ENCODE results near the gene SH2D1A.
"Not testable (repeated sequence)": the region's sequence is repeated elsewhere in the genome, so short reads cannot be mapped to it uniquely, and the experiment has no call there.

Gene SH2D1A

DNA sequence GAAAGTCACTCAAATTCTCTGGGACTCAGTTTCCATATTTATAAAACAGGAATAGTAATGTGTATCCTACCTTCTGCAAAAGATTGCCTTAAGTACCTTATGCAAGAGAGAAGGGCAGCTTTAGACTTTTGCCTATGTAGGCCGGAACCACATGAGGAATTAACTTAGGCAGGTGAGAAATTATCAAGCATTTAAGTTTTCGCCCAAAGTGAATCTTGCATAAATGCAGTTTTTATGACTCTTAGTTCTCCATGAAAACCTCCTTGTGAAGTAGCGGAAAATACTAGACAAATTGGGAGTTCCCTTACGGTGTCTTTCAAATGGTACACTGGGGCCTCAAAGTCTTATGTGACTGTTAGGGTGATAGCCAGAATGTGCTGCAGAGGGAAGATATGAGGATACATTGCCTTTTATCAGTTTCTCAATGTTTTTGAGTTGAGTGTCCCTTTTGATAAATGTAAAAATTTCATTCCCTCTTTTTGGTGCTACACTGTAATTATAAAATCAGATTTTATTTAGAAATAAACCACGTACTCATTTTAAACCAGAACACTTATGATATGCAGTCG, 2.6 kb downstream of the SH2D1A start:
- no peak for DNase-seq (ENCODE audit: low read depth in 4 of 4, low spot score in 1 of 4)

DNA sequence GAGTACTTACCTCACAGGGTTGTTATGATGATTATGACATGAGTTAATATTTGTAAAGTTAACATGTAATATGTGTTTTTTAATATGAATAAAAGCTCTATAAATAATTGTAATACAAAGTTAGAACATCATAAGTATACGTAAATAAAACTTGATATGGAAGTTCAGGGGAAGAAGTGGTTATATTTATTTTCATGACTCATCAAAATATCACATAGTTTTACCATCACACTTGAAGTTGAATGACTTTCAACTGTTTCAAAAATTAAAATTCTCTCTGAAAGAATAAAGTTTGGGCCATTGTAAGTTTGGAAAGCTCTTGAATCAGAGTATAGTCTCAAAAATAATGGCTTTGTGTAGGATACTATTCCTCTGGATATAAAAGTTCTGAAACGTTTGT, 8.3 kb downstream of the SH2D1A start:
- DNase-seq (ENCODE audit: low read depth in 4 of 4, low spot score in 1 of 4), result no peak

DNA sequence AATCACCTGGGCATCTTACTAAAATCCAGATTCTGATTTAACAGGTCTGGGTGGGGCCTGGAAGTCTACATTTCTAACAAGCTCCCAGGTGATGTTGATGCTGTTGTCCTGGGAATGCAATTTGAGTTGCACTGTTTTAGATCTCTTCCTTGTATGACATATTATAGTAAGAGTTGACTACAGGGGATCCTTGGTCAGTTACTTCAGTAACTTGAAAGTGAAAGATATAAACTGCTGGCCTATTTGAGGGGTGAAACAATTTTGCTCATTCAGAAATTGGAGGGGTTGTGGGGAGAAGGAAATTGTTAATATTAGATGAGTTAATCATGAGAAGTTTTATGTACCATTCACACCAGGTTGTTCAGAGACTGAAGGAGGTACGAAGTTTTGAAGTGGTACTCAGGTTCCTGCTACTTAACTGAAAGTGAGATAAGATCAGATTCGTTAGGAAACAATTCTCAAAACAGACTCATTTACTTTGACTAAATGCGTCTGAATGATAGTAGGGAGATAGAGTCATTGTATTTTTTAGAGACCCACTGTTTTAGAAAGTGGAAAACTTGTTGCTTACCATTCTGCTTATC, 12.5 kb downstream of the SH2D1A start:
- DNase-seq (ENCODE audit: low read depth in 4 of 4, low spot score in 1 of 4), result no peak

DNA sequence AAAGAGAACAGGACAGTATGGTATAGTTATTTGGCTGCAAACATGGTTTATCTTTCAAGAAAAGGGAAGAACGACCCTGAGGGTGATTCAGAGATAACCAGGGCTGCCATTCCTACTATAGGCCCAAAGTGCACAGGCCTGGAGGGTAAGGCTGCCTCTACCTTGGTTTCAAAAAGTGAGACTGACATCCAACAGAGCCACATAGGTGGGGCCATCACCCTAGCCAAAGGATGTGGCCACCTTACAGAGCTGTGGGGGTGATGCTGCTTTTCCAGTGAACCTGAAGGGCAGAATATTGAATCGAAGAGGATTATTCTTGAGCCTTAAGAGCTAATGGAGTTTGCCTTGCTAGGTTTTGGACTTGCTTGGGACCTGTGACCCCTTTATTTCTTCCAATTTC, 15.7 kb downstream of the SH2D1A start:
- DNase-seq (ENCODE audit: low read depth in 4 of 4, low spot score in 1 of 4), result no peak

DNA sequence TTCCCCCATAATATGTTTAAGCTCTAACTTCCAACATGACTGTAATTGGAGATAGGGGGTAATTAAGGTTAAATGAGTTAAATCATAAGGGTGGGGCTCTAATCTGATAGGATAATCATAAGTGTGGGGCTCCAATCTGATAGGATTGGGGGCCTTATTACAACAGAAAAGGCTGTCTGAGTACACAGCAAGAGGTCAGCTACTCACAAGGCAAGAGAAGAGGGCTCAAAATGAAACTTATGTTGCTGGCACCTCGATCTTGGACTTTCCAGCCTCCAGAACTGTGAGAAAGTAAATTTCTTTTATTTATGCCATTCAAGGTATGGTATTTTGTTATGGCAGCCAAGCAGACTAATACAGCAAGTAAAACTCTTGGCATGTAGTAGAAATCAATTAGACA, 16.4 kb downstream of the SH2D1A start:
- DNase-seq (ENCODE audit: low read depth in 4 of 4, low spot score in 1 of 4), result no peak

DNA sequence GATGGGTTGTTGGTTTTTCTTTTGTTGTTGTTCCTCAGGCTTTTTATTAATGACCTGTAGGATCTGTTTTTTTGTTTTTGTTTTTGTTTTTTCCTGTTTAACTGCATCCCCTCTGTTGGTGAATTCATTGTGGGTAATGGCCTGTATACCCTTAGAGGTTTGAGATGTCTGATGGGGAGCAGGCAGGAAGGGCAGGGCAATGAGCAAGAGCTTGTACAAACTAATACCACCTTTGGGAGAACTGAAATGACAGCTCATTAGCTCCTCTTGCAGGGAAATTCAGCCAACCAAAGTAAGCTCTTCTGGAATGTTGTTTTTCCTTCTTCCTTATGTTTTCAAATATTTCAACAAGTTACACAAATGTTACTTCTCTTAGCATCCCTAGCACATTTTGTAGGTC, 23.4 kb downstream of the SH2D1A start:
- DNase-seq (ENCODE audit: low read depth in 4 of 4, low spot score in 1 of 4), result no peak

DNA sequence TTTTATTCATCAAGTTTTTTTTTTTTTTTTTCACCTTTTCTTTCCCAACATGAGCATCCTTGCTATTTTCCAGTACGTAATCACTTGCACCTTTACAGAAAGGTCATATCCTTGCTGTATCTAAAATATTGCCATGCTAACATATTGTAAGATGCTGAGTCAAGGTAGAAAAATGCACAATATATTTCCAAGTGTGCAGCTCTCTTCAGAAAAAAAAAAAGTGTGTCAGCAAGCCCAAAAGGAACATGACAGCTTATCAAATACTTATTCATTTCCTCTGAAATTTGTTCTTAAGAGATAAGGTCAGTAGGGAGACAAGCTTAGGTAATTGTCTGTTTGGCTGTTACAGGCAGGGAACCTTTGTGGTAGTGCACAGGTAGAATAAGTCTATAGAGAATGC, 27.0 kb downstream of the SH2D1A start:
- no peak for DNase-seq (ENCODE audit: low read depth in 4 of 4, low spot score in 1 of 4)

DNA sequence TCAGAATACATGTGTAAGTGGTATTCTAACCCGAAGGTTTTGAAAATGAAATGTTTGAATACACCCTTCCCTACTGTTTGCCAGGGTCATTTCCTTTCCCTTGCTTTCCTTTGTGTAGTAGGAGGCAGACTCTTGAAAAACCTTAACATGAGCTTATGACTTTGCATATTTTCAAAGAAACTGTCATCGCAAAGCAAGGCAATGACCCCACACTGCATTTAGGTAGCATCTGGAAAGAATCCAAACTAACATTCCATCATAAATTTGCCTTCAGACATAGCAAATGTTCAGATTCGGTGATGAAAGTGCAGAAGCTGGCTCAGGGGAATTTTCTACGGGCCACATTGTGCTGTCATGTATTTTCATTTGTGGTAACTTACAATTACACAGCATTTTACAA, 32.3 kb downstream of the SH2D1A start:
- no peak for DNase-seq (ENCODE audit: low read depth in 4 of 4, low spot score in 1 of 4)

DNA sequence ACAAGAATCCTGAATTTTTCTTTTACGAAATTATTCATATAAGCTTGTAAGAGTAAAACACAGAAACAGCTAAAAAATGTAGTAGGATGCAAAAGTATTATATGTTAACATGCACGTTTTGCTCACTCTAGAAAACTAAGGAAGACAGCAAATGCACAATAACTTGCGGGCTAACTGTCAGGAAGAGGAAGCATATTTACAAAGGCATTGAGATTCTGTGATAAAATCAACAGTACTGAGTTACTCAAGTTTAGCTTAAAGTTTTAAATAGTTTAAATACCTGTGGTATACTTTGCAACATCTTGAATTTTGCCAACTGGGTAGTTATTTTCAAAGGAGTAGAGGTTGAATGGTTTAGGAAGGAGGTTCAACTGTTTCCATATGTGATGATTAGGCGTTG, 37.0 kb downstream of the SH2D1A start:
- no peak for DNase-seq (ENCODE audit: low read depth in 4 of 4, low spot score in 1 of 4)

DNA sequence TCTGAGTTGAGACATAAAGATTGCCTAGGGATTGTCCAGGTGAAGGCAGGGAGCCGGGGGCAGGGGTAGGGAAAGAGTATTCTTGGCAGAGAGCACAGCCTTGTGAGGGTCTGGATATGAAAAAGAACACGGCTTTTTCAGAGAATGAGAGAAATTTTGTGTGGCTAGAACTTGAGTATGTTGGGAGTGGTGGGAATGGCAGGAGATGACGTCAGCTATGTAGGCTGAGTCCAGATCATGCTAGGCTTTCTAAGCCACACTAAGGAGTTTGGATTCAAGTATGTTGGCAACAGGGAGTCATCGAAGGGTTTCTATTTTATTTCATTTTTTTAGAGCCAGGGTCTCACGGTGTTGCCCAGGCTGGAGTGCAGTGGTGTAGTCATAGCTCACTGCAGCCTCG, 40.0 kb downstream of the SH2D1A start:
- DNase-seq (ENCODE audit: low read depth in 4 of 4, low spot score in 1 of 4), result no peak

DNA sequence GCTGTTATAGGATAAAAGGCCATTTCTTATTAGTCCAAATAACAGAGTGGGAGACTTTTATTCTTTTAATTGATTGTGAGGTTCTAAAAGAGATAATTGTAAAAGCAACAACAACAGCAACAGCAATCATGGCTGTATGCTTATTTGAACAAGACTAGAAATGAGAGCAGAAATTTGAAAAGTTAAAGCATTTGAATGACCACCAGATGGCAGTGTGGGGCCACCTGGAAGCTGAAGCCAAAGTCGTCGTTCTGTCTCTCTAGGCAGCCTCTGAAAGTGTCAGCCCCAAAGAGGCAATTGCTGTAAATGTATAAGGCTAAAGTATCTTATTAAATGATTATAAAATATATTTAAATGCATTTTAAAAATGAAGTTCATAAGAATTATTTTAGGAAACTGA, 42.2 kb downstream of the SH2D1A start:
- DNase-seq (ENCODE audit: low read depth in 4 of 4, low spot score in 1 of 4), result peak; percentile 24 to 54 (median 28)

DNA sequence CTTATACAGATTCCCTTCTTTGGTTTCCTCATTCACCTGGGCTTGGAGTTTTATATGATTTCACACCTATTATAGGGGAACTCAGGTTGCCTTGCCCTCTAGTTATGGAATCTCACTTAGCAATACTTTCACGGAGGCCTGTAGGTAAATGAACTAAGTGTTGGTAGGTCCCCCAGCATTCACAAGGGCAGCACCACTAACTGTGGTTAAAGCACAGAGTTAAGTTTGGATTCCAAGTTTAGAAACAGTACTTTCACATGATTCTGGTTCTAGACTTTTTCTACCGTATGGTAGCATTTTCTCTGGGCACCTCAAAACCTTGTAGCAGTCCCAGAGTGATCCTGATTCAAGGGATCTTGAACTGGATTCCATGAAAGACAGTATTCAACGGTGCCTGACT, 46.4 kb downstream of the SH2D1A start:
- no peak for DNase-seq (ENCODE audit: low read depth in 4 of 4, low spot score in 1 of 4)

DNA sequence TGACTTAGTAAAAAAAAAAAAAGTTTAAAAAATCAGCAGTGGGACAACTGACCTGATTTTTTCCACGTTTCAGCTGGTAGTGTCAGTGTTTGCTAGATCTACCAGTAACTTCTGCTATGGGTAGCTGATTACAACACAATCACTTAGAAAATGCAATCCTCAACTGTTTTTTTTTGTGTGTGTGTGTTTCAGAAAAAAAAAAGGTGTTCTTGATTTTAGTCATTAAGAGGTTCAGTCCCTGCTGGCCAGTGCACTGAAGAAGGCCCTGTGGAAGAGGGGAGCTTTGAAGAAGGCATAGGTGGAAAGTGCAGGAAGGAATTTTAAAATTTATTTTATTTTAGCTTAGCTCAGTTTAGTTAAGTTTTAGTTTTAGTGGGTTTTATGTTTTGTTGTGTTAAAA, 46.9 kb downstream of the SH2D1A start:
- DNase-seq (ENCODE audit: low read depth in 4 of 4, low spot score in 1 of 4), result no peak

DNA sequence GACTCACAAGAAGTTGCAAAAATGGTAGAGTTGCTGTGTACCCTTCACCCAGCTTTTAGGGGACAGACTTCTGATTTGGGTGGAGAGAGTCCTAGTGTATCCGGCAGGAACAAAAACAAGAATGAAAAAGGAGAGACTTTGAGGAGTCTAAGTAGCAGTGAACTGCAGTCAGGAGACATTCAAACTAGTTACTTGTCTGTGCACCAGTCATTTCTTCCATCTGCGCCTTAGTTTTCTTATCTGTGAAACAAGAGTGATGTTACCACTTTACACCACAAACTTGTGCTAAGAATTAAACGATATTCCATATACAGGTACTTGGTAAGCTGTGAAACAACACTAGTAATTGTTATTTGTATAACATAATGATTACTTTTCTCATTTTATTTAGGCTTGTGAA, 47.3 kb downstream of the SH2D1A start:
- DNase-seq (ENCODE audit: low read depth in 4 of 4, low spot score in 1 of 4), result no peak

DNA sequence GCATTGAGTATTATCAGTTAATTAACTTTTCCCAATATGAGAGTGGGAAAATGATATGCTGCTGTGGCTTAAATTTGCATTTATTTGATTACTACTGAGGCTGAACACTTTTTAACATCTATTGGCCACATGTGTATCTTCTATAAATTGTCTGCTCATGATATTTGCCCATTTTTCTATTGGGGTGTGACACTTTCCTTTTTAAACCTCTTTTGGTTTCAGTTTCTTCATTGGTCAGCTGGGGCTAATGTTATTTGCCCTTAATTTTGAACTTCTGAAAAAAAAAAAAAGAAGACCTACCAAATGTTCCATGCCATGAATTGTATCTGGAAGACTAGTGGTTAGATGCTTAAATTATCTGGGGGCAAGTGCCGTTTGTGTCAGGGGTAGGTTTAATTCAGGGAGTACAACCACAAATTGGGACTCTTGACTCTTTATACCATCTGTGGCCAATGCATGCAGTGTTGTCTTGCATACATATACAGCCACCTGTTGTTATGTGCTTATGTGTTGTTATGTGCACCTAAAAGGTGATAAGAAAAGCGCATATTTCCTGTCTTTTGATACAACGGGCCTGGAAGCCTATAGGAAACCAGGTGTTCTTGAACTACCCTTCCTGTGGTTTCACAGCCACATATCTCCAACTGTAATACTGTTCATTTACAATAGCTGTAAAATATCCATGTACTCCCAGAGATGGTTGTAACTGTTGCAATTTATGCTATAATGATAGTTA, 49.0 kb downstream of the SH2D1A start:
- no peak for DNase-seq (ENCODE audit: low read depth in 4 of 4, low spot score in 1 of 4)

DNA sequence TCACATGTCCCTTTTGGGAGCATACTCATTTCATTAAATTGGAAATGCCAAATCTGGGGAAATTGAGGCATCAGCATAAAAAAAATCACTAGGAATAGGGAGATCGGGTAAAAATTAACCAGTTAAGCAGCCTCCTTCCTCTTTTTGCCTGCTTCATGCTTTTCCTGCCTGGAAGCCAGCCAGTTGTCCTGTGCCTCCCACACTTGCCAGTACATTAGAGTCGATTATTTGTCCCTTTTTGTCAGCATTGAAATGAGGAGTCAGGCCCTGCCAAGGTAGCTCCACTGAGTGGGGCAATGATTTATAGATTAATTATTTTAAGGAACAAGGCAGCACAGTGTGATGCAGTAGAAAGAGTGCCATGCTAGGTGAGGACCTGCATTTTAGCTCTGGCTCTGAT, 55.3 kb downstream of the SH2D1A start:
- no peak for DNase-seq (ENCODE audit: low read depth in 4 of 4, low spot score in 1 of 4)

DNA sequence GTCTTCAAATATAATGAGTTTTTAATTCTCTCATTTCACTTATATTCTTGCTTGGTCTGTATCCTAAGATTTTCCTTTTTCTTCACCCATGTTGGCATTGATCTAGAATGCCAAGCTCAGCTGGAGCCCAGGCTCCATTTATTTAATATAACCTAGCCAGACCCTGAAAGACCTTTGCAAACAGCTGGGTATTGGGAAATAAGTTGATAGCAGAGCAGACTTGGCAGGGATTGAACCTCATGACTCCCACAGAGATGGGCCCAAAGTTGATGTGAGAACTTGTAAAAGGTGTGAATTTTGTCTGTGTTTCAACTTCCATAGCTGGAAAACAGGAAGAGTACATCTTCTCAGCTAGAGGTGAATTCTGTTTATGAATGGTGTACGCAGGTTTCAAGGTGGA, 59.5 kb downstream of the SH2D1A start:
- DNase-seq (ENCODE audit: low read depth in 4 of 4, low spot score in 1 of 4), result no peak

DNA sequence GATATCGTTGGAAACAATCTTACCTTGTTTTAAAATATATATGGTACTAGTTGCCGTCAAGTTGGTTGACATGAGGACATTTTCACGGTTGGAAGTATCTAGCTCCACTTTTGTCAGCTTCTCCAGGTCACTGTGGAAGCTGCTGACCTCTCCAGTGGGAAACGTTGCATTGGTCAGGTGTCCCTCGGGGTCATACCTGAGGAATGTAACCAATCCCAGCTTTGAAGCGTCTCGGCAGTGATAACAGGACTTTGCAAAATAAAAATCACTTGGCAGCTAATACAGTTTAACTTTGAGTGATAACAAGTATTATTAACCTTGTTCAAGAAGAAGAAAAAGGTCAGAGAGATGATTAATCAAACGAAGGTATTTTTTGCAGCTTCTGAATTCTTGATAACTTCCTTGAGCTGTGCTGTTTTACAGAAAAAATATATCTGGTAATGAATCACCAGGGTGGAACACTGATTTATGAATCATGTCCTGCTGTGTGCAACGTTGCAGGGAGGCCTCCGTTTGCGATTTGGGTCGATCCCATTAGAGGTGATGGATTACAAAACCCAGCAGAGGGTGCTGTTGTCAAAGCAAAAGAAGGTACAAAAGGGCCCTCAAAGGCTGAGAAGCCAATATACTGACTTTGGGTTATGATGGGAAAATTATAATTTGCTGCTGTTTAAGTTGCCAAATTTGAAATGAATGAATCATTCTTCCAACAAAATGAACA, 60.1 kb downstream of the SH2D1A start:
- peak; percentile 24 to 45 (median 41) for DNase-seq (ENCODE audit: low read depth in 4 of 4, low spot score in 1 of 4)

DNA sequence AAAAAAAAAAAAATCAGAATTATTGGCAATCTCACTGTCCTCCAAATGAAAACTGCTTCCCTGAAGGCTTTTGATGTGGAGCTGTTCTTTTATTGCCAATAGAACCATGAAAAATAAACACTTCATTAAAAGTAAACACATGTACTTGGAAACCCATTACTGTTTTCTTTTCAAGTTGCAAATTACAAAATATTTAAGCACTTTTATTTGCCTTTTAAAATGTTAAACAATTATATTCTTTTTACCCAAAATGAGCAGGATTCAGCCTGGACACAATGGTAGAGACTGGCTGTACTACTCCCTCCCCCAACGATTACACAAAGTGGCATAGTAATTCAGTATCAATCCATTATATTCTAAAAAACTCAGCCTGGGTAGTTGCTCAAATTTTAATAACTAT, 60.9 kb downstream of the SH2D1A start:
- no peak for DNase-seq (ENCODE audit: low read depth in 4 of 4, low spot score in 1 of 4)

DNA sequence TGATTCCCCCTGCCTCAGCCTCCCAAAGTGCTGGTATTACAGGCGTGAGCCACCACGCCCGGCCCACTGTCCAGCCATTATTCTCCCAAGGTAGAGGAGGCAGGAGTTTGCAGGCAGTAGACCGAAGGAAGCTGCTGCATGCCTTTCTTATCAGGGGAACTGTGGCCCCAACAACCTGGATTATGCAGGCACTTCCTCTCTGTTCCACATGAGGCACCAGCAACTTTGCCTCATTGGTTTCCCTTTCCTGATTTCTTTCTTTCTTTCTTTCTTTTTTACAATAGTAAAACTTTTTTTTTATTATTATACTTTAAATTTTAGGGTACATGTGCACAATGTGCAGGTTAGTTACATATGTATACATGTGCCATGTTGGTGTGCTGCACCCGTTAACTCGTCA, 62.0 kb downstream of the SH2D1A start:
- not testable (repeated sequence) for DNase-seq (ENCODE audit: low read depth in 4 of 4, low spot score in 1 of 4)

DNA sequence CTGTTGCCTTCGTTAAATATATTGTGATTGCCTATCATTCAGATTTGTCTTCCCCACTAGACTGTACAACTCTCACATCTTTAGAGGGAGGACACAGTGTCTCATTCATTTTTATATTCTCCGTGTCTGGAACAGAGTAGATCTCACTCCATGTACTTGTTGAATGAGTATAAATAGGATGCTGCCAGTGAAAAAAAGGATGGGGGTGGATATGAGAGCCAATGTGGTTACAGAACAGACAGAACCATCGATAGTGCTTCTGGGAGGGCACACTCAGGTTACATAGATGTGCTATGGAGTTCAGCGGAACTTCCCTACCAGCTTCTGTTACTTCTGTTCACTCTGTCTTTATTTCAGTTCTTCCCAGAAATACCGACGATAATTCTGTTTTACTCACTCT, 66.9 kb downstream of the SH2D1A start:
- DNase-seq (ENCODE audit: low read depth in 4 of 4, low spot score in 1 of 4), result no peak

DNA sequence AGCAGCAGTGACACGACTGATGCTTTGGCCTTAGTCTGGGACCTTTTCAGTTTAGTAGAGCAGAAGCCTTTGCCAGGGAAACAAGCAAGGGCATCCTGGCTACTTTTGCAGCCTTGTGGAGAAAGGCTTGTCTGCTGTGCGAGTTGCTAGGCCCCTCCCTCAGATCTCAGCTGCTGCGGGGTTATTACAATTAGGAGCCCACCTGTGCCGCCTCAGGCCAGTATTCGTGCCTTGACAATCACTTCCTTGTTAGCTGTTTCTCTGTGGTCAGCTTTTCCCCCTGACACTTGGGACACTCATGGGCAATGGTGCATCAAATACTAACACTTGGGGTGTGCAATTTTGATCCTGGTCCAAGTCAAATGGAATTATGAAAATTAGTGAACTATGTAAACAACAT, 67.9 kb downstream of the SH2D1A start:
- no peak for DNase-seq (ENCODE audit: low read depth in 4 of 4, low spot score in 1 of 4)

Data from stimulated activated CD4-positive, alpha-beta T cell treated with anti-CD3 and anti-CD28 coated beads, Interleukin-1b, Interleukin-23, amount 100 ng/mL, for 24 hours (primary cell).